ENCODE measurements around the gene FZD8.

The FZD8 gene

GRCh38 chr10:35635576-35635975 lies 6.5 kb downstream of the FZD8 start (continued):
- TF ChIP-seq TSHZ1 (tag by site-specific recombination; IDR thresholded peaks at IDR 0.05; ENCODE audit: borderline replicate concordance), result no peak
- TF ChIP-seq ZNF596 (tag by site-specific recombination; IDR thresholded peaks at IDR 0.05), result no peak
- TF ChIP-seq ZBTB17 (tag by site-specific recombination; IDR thresholded peaks at IDR 0.05), result peak; percentile 60
- no peak for TF ChIP-seq IKZF3 (tag by site-specific recombination; IDR thresholded peaks at IDR 0.05)
- TF ChIP-seq ZNF580 (tag by site-specific recombination; IDR thresholded peaks at IDR 0.05), result peak; percentile 53; the same call in 1 of the 2 replicates
- TF ChIP-seq ZNF398 (tag by site-specific recombination; IDR thresholded peaks at IDR 0.05), result no peak
- TF ChIP-seq ZBTB44 (tag by site-specific recombination; IDR thresholded peaks at IDR 0.05), result peak; percentile 89
- no peak for TF ChIP-seq ZNF148 (tag by site-specific recombination; IDR thresholded peaks at IDR 0.05; ENCODE audit: borderline replicate concordance)

- CTCF ChIA-PET, result interaction anchor here (0.7 to 2.4 kb wide), 4 partner anchors 26 to 1146 kb away, joined by 3 to 10 read pairs (median 6); no protein-coding TSS in a partner anchor
- Histone ChIP-seq H3K4me1 (ENCODE audit: control insufficient read depth, insufficient read depth, low read length) (no peaks in the 10 kb centered on the region), H3K27ac (ENCODE audit: extremely low read depth, low read depth, low read length) (no peak overlapping the region), H3K36me3 (ENCODE audit: control insufficient read depth in 2 of 2, insufficient read depth in 1 of 2, low read length in 2 of 2) (no peaks in the 10 kb centered on the region), H3K9me3 (ENCODE audit: control insufficient read depth, insufficient read depth, low read depth, low read length) (no peaks in the 10 kb centered on the region), H3K4me3 (ENCODE audit: low read depth, low read length) (no peak overlapping the region)
- POLR2A ChIA-PET, result no interaction called here
- no peak for TF ChIP-seq MZF1 (tag by site-specific recombination; IDR thresholded peaks at IDR 0.05; ENCODE audit: borderline replicate concordance)
- TF ChIP-seq ZNF529 (tag by site-specific recombination; IDR thresholded peaks at IDR 0.05; ENCODE audit: insufficient replicate concordance), result no peak
- TF ChIP-seq ZNF449 (tag by site-specific recombination; IDR thresholded peaks at IDR 0.05), result no peak
- no peak for TF ChIP-seq ZNF148 (tag by site-specific recombination; IDR thresholded peaks at IDR 0.05; ENCODE audit: borderline replicate concordance)
- TF ChIP-seq ZNF24 (tag by site-specific recombination; IDR thresholded peaks at IDR 0.05), result no peak
- no peak for TF ChIP-seq ZNF146 (tag by site-specific recombination; IDR thresholded peaks at IDR 0.05)
- TF ChIP-seq ZNF768 (tag by site-specific recombination; IDR thresholded peaks at IDR 0.05), result no peak
- no peak for TF ChIP-seq REPIN1 (tag by site-specific recombination; IDR thresholded peaks at IDR 0.05; ENCODE audit: low read depth)
- no peak for TF ChIP-seq SETDB1 (IDR thresholded peaks at IDR 0.05; ENCODE audit: insufficient read length, low read length)
- no peak for TF ChIP-seq KLF9 (tag by site-specific recombination; IDR thresholded peaks at IDR 0.05; ENCODE audit: low read depth)
These were observed 8.8 kb downstream of the FZD8 start for GRCh38 chr10:35633006-35633980.
